HCT116 (cell line): Measurements from ENCODE around the gene MISP. TPM values are rescaled to one million over a fixed set of nuclear protein-coding genes. Genes with fewer than 3 reads are reported as not detected.

Experiments used
- ATAC-seq: fragments of 200-7000 bp; cut with Tn5 transposase; 2 replicates; pipeline ENCODE4 v1.9.1; 2020; ENCODE audit warnings: mild to moderate bottlenecking, moderate library complexity
- BruUV-seq: library from RNA; stranded (reverse); fragments of 400-500 nt; replicated peaks from 2 replicates; lab custom pipeline; 2021; lab: Mats Ljungman, UMichigan
- CTCF ChIA-PET: fragments of 300-600 bp; sonication (Branson Sonifier 250); formaldehyde crosslinking; loops from one replicate; lab custom pipeline; 2021; ENCODE audit warnings: antibody characterized with exemption; lab: Charles Lee
- POLR2A ChIA-PET: fragments of 300-600, 350-600 bp; sonication (Branson Sonifier 250); formaldehyde crosslinking; loops from one replicate; lab custom pipeline; 2021; ENCODE audit warnings: antibody characterized with exemption; lab: Charles Lee
- RAD21 ChIA-PET, 2 experiments: fragments of 300-600 bp; sonication (Branson Sonifier 250); formaldehyde crosslinking; loops; one replicate each; lab custom pipeline; 2023; ENCODE audit warnings: low total read pairs in 2 of 2; ENCODE audit not compliant: uncharacterized antibody in 2 of 2, unreplicated experiment in 2 of 2, low non-redundant PET in 1 of 2; lab: Charles Lee
- DNase-seq: peaks from one replicate; pipeline ENCODE4 v3.0.0-alpha.2; 2010; ENCODE audit warnings: low read depth, low spot score
- H2AFZ ChIP-seq: fragments of 200-600 bp; shearing (Covaris generic), sonication (generic); 2 replicates; pipeline ENCODE4 v1.6.1; 2017; ENCODE audit warnings: low read depth, mixed run types, mixed read lengths, antibody characterized with exemption, low read length; ENCODE audit not compliant: poor library complexity, severe bottlenecking
- H3K27ac ChIP-seq: 2 replicates; pipeline ENCODE4 v1.5.1; 2012; ENCODE audit warnings: low read depth, low read length
- H3K27me3 ChIP-seq: fragments of 200-600 bp; sonication (generic); 2 replicates; pipeline ENCODE4 v1.6.1; 2016; ENCODE audit warnings: mixed run types, low read length, mixed read lengths; ENCODE audit not compliant: insufficient read depth
- H3K36me3 ChIP-seq, 2 experiments: fragments of 200-500 bp in 1 of 2; fragments of 200-600 bp in 1 of 2; sonication (Bioruptor generic) in 1 of 2; sonication (generic) in 1 of 2; 2 replicates each; pipeline versions ENCODE4 v1.5.1 to v1.6.1; 2014 to 2016; ENCODE audit warnings: low read length in 2 of 2, inconsistent platforms in 1 of 2, mixed read lengths in 1 of 2, mixed run types in 1 of 2; ENCODE audit not compliant: insufficient read depth in 2 of 2, control insufficient read depth in 1 of 2
- H3K4me1 ChIP-seq, 2 experiments: fragments of 200-600 bp in 1 of 2; sonication (generic) in 1 of 2; 2 replicates each; pipeline versions ENCODE4 v1.5.1 to v1.6.1; 2012 to 2017; ENCODE audit warnings: low read length in 2 of 2, inconsistent platforms in 1 of 2, mild to moderate bottlenecking in 1 of 2, mixed read lengths in 1 of 2, mixed run types in 1 of 2, moderate library complexity in 1 of 2; ENCODE audit not compliant: insufficient read depth in 2 of 2, control insufficient read depth in 1 of 2
- H3K4me2 ChIP-seq: fragments of 200-600 bp; sonication (generic); 2 replicates; pipeline ENCODE4 v1.6.1; 2017; ENCODE audit warnings: mixed run types, low read length, mixed read lengths
- H3K4me3 ChIP-seq, 2 experiments: fragments of 200-600 bp in 1 of 2; sonication (generic) in 1 of 2; replicated peaks in 1 of 2; 2 replicates each; pipeline ENCODE4 v1.5.1; 2011 to 2016; ENCODE audit warnings: low read length in 2 of 2, control low read depth in 1 of 2, low read depth in 1 of 2, mild to moderate bottlenecking in 1 of 2, mixed read lengths in 1 of 2, mixed run types in 1 of 2
- H3K79me2 ChIP-seq: fragments of 200-600 bp; sonication (generic); 2 replicates; pipeline ENCODE4 v1.6.1; 2017; ENCODE audit warnings: mild to moderate bottlenecking, mixed run types, low read length, moderate library complexity, mixed read lengths; ENCODE audit not compliant: insufficient read depth
- H3K9ac ChIP-seq: fragments of 200-600 bp; sonication (generic); 2 replicates; pipeline ENCODE4 v1.6.1; 2016; ENCODE audit warnings: low read length, mixed read lengths
- H3K9me2 ChIP-seq: fragments of 200-600 bp; sonication (generic), shearing (Covaris generic); 2 replicates; pipeline ENCODE4 v1.6.1; 2017; ENCODE audit warnings: mixed run types, mild to moderate bottlenecking, moderate library complexity; ENCODE audit not compliant: insufficient read depth
- H3K9me3 ChIP-seq, 2 experiments: fragments of 200-500 bp in 1 of 2; fragments of 200-600 bp in 1 of 2; sonication (Bioruptor generic) in 1 of 2; sonication (generic) in 1 of 2; 2 replicates each; pipeline ENCODE4 v1.6.1; 2014 to 2017; ENCODE audit warnings: low read length in 2 of 2, mixed read lengths in 2 of 2, inconsistent platforms in 1 of 2, low read depth in 1 of 2, mild to moderate bottlenecking in 1 of 2, mixed run types in 1 of 2, moderate library complexity in 1 of 2; ENCODE audit not compliant: control insufficient read depth in 1 of 2, insufficient read depth in 1 of 2
- H4K20me1 ChIP-seq: fragments of 200-600 bp; sonication (generic), shearing (Covaris generic); 2 replicates; pipeline ENCODE4 v1.6.1; 2017; ENCODE audit warnings: mixed run types, mild to moderate bottlenecking, moderate library complexity; ENCODE audit not compliant: insufficient read depth
- EGR1 ChIP-seq: IDR thresholded peaks from 2 replicates; pipeline ENCODE4 v1.6.1; 2012; ENCODE audit warnings: low read depth
- FOSL1 ChIP-seq: IDR thresholded peaks from 2 replicates; pipeline ENCODE4 v1.6.1; 2012; ENCODE audit warnings: low read depth
- POLR2AphosphoS5 ChIP-seq: IDR thresholded peaks from 2 replicates; pipeline ENCODE4 v1.6.1; 2011; ENCODE audit warnings: mild to moderate bottlenecking, low read depth, low read length, moderate library complexity
- YY1 ChIP-seq: IDR thresholded peaks from 2 replicates; pipeline ENCODE4 v1.6.1; 2011; ENCODE audit warnings: low read length, low read depth, moderate library complexity, mild to moderate bottlenecking; ENCODE audit not compliant: insufficient replicate concordance; ENCODE audit errors: extremely low read depth
- ZFX ChIP-seq: fragments of 450-650 bp; IDR thresholded peaks from 2 replicates; pipeline ENCODE4 v1.6.1; 2017
- ZNF274 ChIP-seq: fragments of 200-500 bp; sonication (Bioruptor generic); IDR thresholded peaks from 2 replicates; pipeline ENCODE4 v1.6.1; 2014; ENCODE audit warnings: mild to moderate bottlenecking, low read depth, low read length, inconsistent platforms
- intact Hi-C: fragments of 100-400 bp; cut with micrococcal nuclease; formaldehyde crosslinking; loops from 2 replicates; pipeline ENCODE4 v1.10.0; 2022
- total RNA-seq: library from RNA; stranded (reverse); gene quantifications from one replicate; pipeline ENCODE4 v1.2.1, GENCODE V29; 2021; ENCODE audit not compliant: unreplicated experiment
- TF ChIP-seq, protein P1 (sequence below), 3 experiments: fragments of 200-600 bp in 1 of 3; sonication (generic) in 1 of 3; IDR thresholded peaks in 2 of 3; conservative IDR thresholded peaks in 1 of 3; 2 replicates each; pipeline ENCODE4 v1.5.1; 2012 to 2017; ENCODE audit warnings: low read depth in 2 of 3, low read length in 2 of 3, antibody characterized with exemption in 1 of 3, borderline replicate concordance in 1 of 3, control low read depth in 1 of 3, mild to moderate bottlenecking in 1 of 3, mixed read lengths in 1 of 3, mixed run types in 1 of 3, moderate library complexity in 1 of 3; ENCODE audit not compliant: insufficient read depth in 1 of 3

Gene MISP
- total RNA-seq, 1 experiment from 2014 or later: 38.2 TPM

DNA sequence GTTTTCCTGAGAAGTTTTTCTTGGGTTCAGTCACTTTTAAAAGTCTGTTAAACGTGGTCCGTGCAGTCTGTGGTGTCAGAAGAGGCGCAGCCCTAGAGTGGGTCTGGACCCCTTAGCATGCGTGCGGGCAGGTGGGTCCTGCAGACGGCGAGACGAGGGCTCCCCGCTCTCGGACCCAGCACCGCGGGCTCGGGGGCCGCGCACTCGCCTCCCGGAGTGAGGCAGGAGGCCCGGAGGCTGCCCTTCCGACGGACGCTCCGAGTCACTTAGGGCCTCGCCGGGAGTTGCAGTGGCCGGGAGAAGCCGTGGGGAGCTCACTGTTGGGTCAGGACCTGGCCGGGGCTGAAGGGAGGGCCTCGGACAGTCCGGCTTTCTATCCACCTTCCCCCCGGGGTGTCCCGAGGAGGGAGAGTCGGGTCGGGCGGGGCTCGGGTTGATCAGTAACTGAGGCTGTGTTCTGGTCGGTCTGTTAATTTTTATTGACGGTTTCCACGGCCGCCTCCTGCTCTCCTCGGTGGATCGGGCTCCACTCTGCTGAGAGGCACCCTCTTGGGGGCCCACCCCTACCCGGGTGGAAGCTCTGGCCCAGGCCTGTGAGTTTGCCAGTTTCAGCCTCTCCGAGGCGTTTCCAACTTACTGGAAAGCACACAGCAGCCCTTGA lies 47.6 kb downstream of the MISP start:
- TF ChIP-seq FOSL1: no peak
- TF ChIP-seq POLR2AphosphoS5: peak; percentile 14; the same call in 1 of the 2 replicates
- TF ChIP-seq, all 23 proteins: peak for 1
- POLR2A ChIA-PET: interaction anchor here (0.6 kb wide), 1 partner anchor 507 kb away, joined by 3 read pairs; no protein-coding TSS in a partner anchor
- Histone ChIP-seq H3K36me3 (peaks cover 22 to 52% of the 10 kb centered on the region in 2 experiments; a peak in 3 of 4 replicates), H3K9ac (peak overlapping the region; percentile 92), H3K4me1 (peaks cover 17 to 36% of the 10 kb centered on the region in 2 experiments), H4K20me1 (peaks cover 49% of the 10 kb centered on the region; the same call in 1 of the 2 replicates), H3K4me3 (peak overlapping the region; percentile 81 to 88), H3K9me3 (no peaks in the 10 kb centered on the region), H3K4me2 (peak overlapping the region; percentile 94), H2AFZ (no peak overlapping the region), H3K27me3 (no peaks in the 10 kb centered on the region), H3K79me2 (peaks cover 58% of the 10 kb centered on the region), H3K9me2 (no peaks in the 10 kb centered on the region), H3K27ac (peak overlapping the region; percentile 88)
- CTCF ChIA-PET: no interaction called here
- no TSS peak for BruUV-seq
- RAD21 ChIA-PET: no interaction called here
- DNase-seq (no peak), ATAC-seq (no peak)
- intact Hi-C loops: loop anchor here (10.0 kb wide), 1 partner anchor 446 kb away; the partner anchor contains the start of genes ATP5F1D and MIDN

DNA sequence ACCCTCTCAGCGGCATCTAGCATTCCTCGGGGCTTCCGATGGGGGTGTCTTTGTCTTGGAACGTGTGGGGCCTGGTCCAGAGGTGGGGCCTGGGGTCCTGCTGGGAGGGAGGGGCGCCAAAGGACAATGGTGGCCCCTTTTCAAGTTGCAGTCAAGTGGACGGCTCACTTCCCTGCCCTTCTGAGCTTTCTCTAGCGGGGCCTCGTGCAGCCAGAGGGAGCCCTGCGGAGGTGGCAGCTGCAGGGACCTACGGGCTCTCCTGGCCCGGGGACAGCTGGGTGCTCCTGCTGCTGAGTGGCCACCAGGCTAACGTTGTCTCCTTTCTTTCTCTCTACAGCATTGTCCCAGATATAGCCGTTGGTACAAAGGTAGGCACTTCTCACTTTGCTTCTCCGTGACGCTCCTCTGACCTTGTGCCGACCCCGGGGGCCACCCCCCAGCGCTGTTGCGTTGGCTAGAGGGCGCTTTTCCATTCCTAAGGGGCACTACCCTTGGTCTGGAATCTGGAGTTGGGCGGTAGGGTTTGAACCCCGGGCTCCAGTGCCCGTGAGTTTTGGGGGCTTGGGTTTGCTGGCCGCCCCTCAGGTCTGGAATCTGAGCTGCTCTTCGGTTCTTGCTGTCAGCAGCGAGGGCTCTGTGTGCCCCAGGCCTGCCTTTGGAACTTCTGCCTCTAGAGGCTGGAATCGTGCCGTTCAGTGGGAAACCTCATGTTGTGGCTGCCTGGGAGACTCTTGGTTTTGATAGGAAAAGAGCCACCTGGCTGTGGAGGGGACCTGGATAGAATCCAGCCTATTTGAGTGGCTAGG lies 48.4 kb downstream of the MISP start:
- H3K4me2 ChIP-seq: peak overlapping the region; percentile 94
- ChIA-PET RAD21 (no interaction called here), CTCF (no interaction called here), POLR2A (interaction anchor here (0.6 kb wide), 2 partner anchors 338 to 506 kb away, joined by 3 to 5 read pairs; no protein-coding TSS in a partner anchor)
- no peak for ATAC-seq
- H3K9ac ChIP-seq: peak overlapping the region; percentile 92
- no peaks in the 10 kb centered on the region for H3K27me3 ChIP-seq
- H3K27ac ChIP-seq: peak overlapping the region; percentile 88
- no peak overlapping the region for H2AFZ ChIP-seq
- peaks cover 17 to 36% of the 10 kb centered on the region in 2 experiments for H3K4me1 ChIP-seq
- peaks cover 29 to 60% of the 10 kb centered on the region in 2 experiments; a peak in 3 of 4 replicates for H3K36me3 ChIP-seq
- H4K20me1 ChIP-seq: peaks cover 56% of the 10 kb centered on the region; the same call in 1 of the 2 replicates
- TF ChIP-seq POLR2AphosphoS5 (no peak; the same call in 1 of the 2 replicates), ZFX (no peak), EGR1 (no peak), YY1 (no peak), ZNF274 (no peak)
- TF ChIP-seq, protein P1, sequence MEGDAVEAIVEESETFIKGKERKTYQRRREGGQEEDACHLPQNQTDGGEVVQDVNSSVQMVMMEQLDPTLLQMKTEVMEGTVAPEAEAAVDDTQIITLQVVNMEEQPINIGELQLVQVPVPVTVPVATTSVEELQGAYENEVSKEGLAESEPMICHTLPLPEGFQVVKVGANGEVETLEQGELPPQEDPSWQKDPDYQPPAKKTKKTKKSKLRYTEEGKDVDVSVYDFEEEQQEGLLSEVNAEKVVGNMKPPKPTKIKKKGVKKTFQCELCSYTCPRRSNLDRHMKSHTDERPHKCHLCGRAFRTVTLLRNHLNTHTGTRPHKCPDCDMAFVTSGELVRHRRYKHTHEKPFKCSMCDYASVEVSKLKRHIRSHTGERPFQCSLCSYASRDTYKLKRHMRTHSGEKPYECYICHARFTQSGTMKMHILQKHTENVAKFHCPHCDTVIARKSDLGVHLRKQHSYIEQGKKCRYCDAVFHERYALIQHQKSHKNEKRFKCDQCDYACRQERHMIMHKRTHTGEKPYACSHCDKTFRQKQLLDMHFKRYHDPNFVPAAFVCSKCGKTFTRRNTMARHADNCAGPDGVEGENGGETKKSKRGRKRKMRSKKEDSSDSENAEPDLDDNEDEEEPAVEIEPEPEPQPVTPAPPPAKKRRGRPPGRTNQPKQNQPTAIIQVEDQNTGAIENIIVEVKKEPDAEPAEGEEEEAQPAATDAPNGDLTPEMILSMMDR (IDR thresholded peaks at IDR 0.05 in 2 of 3, conservative IDR thresholded peaks at IDR 0.05 in 1 of 3; ENCODE audit: borderline replicate concordance in 1 of 3, insufficient read depth in 1 of 3, low read depth in 2 of 3, low read length in 2 of 3): peak in 2 of 3 experiments; percentile 30 to 52; a peak in 4 of 6 replicates
- BruUV-seq: no TSS peak
- peak overlapping the region; percentile 81 to 88 for H3K4me3 ChIP-seq
- no peaks in the 10 kb centered on the region for H3K9me2 ChIP-seq
- DNase-seq: no peak
- H3K79me2 ChIP-seq: peaks cover 65% of the 10 kb centered on the region
- no peaks in the 10 kb centered on the region for H3K9me3 ChIP-seq
- intact Hi-C loops: loop anchor here (10.0 kb wide), 1 partner anchor 446 kb away; the partner anchor contains the start of genes ATP5F1D and MIDN
